Hepatocyte (in vitro differentiated cells): Measurements from ENCODE around the gene FARP2.
"Not testable (repeated sequence)": the region's sequence is repeated elsewhere in the genome, so short reads cannot be mapped to it uniquely, and the experiment has no call there.

ENCODE experiments used
- EZH2 ChIP-seq: fragments of 200-600 bp; sonication (generic); IDR thresholded peaks from 2 replicates; pipeline ENCODE4 v1.6.1; 2016; ENCODE audit warnings: antibody characterized with exemption, mild to moderate bottlenecking, borderline replicate concordance
- TF ChIP-seq, protein P1 (sequence below): fragments of 200-600 bp; sonication (generic); IDR thresholded peaks from 2 replicates; pipeline ENCODE4 v1.5.1; 2016; ENCODE audit warnings: antibody characterized with exemption, mild to moderate bottlenecking; ENCODE audit not compliant: poor library complexity

DNA sequence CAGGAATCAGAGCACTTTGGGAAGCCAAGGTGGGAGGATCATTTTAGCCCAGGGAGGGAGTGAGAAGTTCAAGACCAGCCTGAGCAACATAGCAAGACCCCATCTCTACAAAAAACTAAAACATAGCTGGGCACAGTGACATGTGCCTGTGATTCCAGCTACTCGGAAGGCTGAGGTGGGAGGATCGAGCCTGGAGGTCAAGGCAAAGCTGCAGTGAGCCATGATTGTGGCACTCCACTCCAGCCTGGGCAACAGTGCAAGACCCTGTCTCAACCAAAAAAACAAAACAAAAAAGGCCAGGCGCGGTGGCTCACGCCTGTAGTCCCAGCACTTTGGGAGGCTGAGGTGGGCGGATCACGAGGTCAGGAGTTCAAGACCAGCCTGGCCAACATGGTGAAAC, 94.0 kb downstream of the FARP2 start:
- TF ChIP-seq, protein P1, sequence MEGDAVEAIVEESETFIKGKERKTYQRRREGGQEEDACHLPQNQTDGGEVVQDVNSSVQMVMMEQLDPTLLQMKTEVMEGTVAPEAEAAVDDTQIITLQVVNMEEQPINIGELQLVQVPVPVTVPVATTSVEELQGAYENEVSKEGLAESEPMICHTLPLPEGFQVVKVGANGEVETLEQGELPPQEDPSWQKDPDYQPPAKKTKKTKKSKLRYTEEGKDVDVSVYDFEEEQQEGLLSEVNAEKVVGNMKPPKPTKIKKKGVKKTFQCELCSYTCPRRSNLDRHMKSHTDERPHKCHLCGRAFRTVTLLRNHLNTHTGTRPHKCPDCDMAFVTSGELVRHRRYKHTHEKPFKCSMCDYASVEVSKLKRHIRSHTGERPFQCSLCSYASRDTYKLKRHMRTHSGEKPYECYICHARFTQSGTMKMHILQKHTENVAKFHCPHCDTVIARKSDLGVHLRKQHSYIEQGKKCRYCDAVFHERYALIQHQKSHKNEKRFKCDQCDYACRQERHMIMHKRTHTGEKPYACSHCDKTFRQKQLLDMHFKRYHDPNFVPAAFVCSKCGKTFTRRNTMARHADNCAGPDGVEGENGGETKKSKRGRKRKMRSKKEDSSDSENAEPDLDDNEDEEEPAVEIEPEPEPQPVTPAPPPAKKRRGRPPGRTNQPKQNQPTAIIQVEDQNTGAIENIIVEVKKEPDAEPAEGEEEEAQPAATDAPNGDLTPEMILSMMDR = not testable (repeated sequence)
- TF ChIP-seq EZH2 = not testable (repeated sequence)
